ENCODE data around the gene INTS7. TPM values are rescaled to one million over a fixed set of nuclear protein-coding genes. Genes with fewer than 3 reads are reported as not detected.
"Not testable (repeated sequence)": the region's sequence is repeated elsewhere in the genome, so short reads cannot be mapped to it uniquely, and the experiment has no call there.

The INTS7 gene
- total RNA-seq, 1 donor from 2014 or later: 9.5 TPM

GRCh38 chr1:212002536-212002935, 32.8 kb downstream of the INTS7 start:
- no peaks in the 10 kb centered on the region for H3K27me3 ChIP-seq (ENCODE audit: low read depth)
- TF ChIP-seq CTCF (IDR thresholded peaks at IDR 0.05; ENCODE audit: borderline replicate concordance): no peak
- H3K4me3 ChIP-seq: no peak overlapping the region
- DNase-seq: no peak
- H3K27ac ChIP-seq (replicated peaks): no peak overlapping the region
- H3K4me1 ChIP-seq: no peaks in the 10 kb centered on the region
- intact Hi-C loops (cut with micrococcal nuclease): no loop called here
- peaks cover 40% of the 10 kb centered on the region for H3K36me3 ChIP-seq
- peaks cover 8% of the 10 kb centered on the region for H3K9me3 ChIP-seq (replicated peaks)

GRCh38 chr1:211997426-211997825, 37.9 kb downstream of the INTS7 start:
- Histone ChIP-seq H3K36me3 (peaks cover 26% of the 10 kb centered on the region), H3K9me3 (replicated peaks) (peaks cover 16% of the 10 kb centered on the region)
- H3K4me1 ChIP-seq; H3K27me3 ChIP-seq (ENCODE audit: low read depth); H3K27ac ChIP-seq (replicated peaks); DNase-seq; H3K4me3 ChIP-seq; intact Hi-C loops (cut with micrococcal nuclease): not testable (repeated sequence)

- Histone ChIP-seq H3K4me3 (no peak overlapping the region), H3K9me3 (replicated peaks) (no peaks in the 10 kb centered on the region), H3K36me3 (peaks cover 15% of the 10 kb centered on the region), H3K27ac (replicated peaks) (no peak overlapping the region), H3K27me3 (ENCODE audit: low read depth) (no peaks in the 10 kb centered on the region), H3K4me1 (peaks cover 7% of the 10 kb centered on the region)
- intact Hi-C loops (cut with micrococcal nuclease): no loop called here
- TF ChIP-seq CTCF (IDR thresholded peaks at IDR 0.05; ENCODE audit: borderline replicate concordance): no peak
- DNase-seq: no peak
Observed at GRCh38 chr1:211991695-211992094, 43.7 kb downstream of the INTS7 start.

GRCh38 chr1:211986628-211987254, 48.6 kb downstream of the INTS7 start:
- no peak for DNase-seq
- intact Hi-C loops (cut with micrococcal nuclease): no loop called here
- Histone ChIP-seq H3K4me3 (no peak overlapping the region), H3K27me3 (ENCODE audit: low read depth) (no peaks in the 10 kb centered on the region), H3K36me3 (peaks cover 37% of the 10 kb centered on the region), H3K4me1 (peaks cover 3% of the 10 kb centered on the region), H3K27ac (replicated peaks) (no peak overlapping the region), H3K9me3 (replicated peaks) (no peaks in the 10 kb centered on the region)
- TF ChIP-seq CTCF (IDR thresholded peaks at IDR 0.05; ENCODE audit: borderline replicate concordance): no peak

GRCh38 chr1:211985556-211986264, 49.6 kb downstream of the INTS7 start:
- no peak for TF ChIP-seq CTCF (IDR thresholded peaks at IDR 0.05; ENCODE audit: borderline replicate concordance)
- Histone ChIP-seq H3K4me3 (no peak overlapping the region), H3K9me3 (replicated peaks) (no peaks in the 10 kb centered on the region), H3K27ac (replicated peaks) (no peak overlapping the region), H3K36me3 (peaks cover 43% of the 10 kb centered on the region), H3K4me1 (no peaks in the 10 kb centered on the region), H3K27me3 (ENCODE audit: low read depth) (no peaks in the 10 kb centered on the region)
- intact Hi-C loops (cut with micrococcal nuclease): no loop called here
- no peak for DNase-seq

- intact Hi-C loops (cut with micrococcal nuclease): no loop called here
- peaks cover 16% of the 10 kb centered on the region for H3K4me1 ChIP-seq
- no peak overlapping the region for H3K4me3 ChIP-seq
- no peak for DNase-seq
- no peak for TF ChIP-seq CTCF (IDR thresholded peaks at IDR 0.05; ENCODE audit: borderline replicate concordance)
- H3K27ac ChIP-seq (replicated peaks): no peak overlapping the region
- no peaks in the 10 kb centered on the region for H3K27me3 ChIP-seq (ENCODE audit: low read depth)
- H3K36me3 ChIP-seq: peaks cover 57% of the 10 kb centered on the region
- no peaks in the 10 kb centered on the region for H3K9me3 ChIP-seq (replicated peaks)
Observed at GRCh38 chr1:211978596-211978995, 56.8 kb downstream of the INTS7 start.

Measured in left ventricle myocardium inferior (tissue), 1 donor.